Measurements from ENCODE around the gene MRPL50.

MRPL50 gene

GRCh38 chr9:101398068-101398929, at the start of gene MRPL50, which contains the start of gene ZNF189:
MRPL50 (minus strand) TSS chr9:101398618; CDS start chr9:101398592, 26 bp downstream.
ZNF189 (plus strand) TSS chr9:101398851; CDS start chr9:101399157, 306 bp downstream.
- peaks cover 11% of the 10 kb centered on the region for H3K36me3 ChIP-seq (ENCODE audit: control insufficient read depth, insufficient read depth, low read length)
- no peak for TF ChIP-seq CTCF (IDR thresholded peaks at IDR 0.05; ENCODE audit: insufficient read depth, low read length, poor library complexity, severe bottlenecking)
- peak; percentile 94 for DNase-seq (ENCODE audit: extremely low read depth, insufficient read length)
- peak within 1 kb of the TSS; percentile 92 for H3K4me3 ChIP-seq (replicated peaks; ENCODE audit: low read depth, low read length)
- no peaks in the 10 kb centered on the region for H3K27me3 ChIP-seq (replicated peaks; ENCODE audit: control insufficient read depth, insufficient read depth, low read length)

- H3K36me3 ChIP-seq (ENCODE audit: control insufficient read depth, insufficient read depth, low read length) = no peaks in the 10 kb centered on the region
- H3K4me3 ChIP-seq (replicated peaks; ENCODE audit: low read depth, low read length) = no peak overlapping the region
- no peak for DNase-seq (ENCODE audit: extremely low read depth, insufficient read length)
- H3K27me3 ChIP-seq (replicated peaks; ENCODE audit: control insufficient read depth, insufficient read depth, low read length) = no peaks in the 10 kb centered on the region
- no peak for TF ChIP-seq CTCF (IDR thresholded peaks at IDR 0.05; ENCODE audit: insufficient read depth, low read length, poor library complexity, severe bottlenecking)
These were observed 48.3 kb upstream of the MRPL50 start for GRCh38 chr9:101446732-101447131.

DNA sequence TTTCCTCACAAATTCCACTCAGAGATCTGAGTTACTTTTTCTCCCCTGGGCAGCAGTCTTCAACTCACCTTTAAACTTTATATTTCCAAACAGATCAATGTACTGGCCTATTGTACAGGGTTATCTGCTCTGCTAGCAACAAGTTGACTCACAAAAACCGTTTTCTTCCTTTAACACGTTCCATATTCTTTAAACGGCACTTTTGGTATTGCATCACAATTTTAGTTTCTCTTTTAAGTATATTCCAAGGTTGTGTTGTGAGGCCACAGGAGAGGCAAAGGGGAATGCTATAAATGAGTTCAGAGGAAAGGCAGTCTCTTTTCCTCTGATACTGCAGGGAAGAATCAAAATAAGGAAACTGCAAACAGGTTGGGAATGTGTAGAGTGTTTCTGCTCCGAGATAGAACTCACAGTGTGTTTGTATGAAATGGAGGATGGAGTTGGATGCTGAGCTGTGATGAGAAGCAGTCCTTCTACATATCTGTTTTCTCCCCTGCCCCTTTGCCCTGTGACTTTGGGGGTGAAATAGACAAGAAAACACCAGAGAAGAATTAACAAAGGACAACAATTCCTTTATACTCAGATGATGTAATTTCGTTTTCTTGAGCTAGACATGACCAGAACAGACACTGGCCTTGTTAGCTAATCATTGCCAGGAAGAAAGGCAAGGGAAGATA, 47.1 kb upstream of the MRPL50 start:
- H3K4me3 ChIP-seq (replicated peaks; ENCODE audit: low read depth, low read length) = no peak overlapping the region
- DNase-seq (ENCODE audit: extremely low read depth, insufficient read length) = no peak

DNA sequence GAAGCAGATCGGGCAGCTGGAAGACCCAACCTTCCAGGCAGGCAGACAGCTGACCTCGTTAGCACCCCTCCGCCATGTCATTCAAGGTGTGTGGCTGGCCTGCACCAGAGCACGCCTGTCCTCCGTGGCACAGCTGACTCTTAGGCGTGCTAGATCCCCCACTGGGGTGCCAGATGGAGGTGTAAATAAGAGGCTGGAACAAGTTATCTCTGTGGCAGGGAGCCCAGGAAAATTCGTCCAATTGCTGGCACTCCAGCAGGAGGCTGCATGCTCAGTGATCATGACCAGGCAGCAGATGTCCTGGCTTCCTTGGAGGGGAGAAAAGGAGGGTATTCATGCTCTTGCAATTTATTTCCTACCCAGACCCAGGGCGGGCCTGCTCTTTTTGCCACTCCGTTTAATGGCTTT, 45.0 kb upstream of the MRPL50 start:
- H3K36me3 ChIP-seq (ENCODE audit: control insufficient read depth, insufficient read depth, low read length) = no peaks in the 10 kb centered on the region
- DNase-seq (ENCODE audit: extremely low read depth, insufficient read length) = no peak
- no peak overlapping the region for H3K4me3 ChIP-seq (replicated peaks; ENCODE audit: low read depth, low read length)
- TF ChIP-seq CTCF (IDR thresholded peaks at IDR 0.05; ENCODE audit: insufficient read depth, low read length, poor library complexity, severe bottlenecking) = no peak
- no peaks in the 10 kb centered on the region for H3K27me3 ChIP-seq (replicated peaks; ENCODE audit: control insufficient read depth, insufficient read depth, low read length)

More for the DNA sequence above, 47.1 kb upstream of the MRPL50 start:
- H3K36me3 ChIP-seq (ENCODE audit: control insufficient read depth, insufficient read depth, low read length) = no peaks in the 10 kb centered on the region
- no peak for TF ChIP-seq CTCF (IDR thresholded peaks at IDR 0.05; ENCODE audit: insufficient read depth, low read length, poor library complexity, severe bottlenecking)
- no peaks in the 10 kb centered on the region for H3K27me3 ChIP-seq (replicated peaks; ENCODE audit: control insufficient read depth, insufficient read depth, low read length)

GRCh38 chr9:101442736-101443135, 44.3 kb upstream of the MRPL50 start:
- no peaks in the 10 kb centered on the region for H3K27me3 ChIP-seq (replicated peaks; ENCODE audit: control insufficient read depth, insufficient read depth, low read length)
- no peak for TF ChIP-seq CTCF (IDR thresholded peaks at IDR 0.05; ENCODE audit: insufficient read depth, low read length, poor library complexity, severe bottlenecking)
- H3K36me3 ChIP-seq (ENCODE audit: control insufficient read depth, insufficient read depth, low read length) = no peaks in the 10 kb centered on the region
- no peak overlapping the region for H3K4me3 ChIP-seq (replicated peaks; ENCODE audit: low read depth, low read length)
- no peak for DNase-seq (ENCODE audit: extremely low read depth, insufficient read length)
